ENCODE measurements around the gene RPP30. TPM values are rescaled to one million over a fixed set of nuclear protein-coding genes. Genes with fewer than 3 reads are reported as not detected.

Gene RPP30
- total RNA-seq, 1 donor from 2014 or later: 85.5 TPM

GRCh38 chr10:90936276-90936659, 64.5 kb downstream of the RPP30 start:
- TF ChIP-seq CTCF (IDR thresholded peaks at IDR 0.05) (no peak), EZH2phosphoT487 (IDR thresholded peaks at IDR 0.05) (no peak), EZH2 (IDR thresholded peaks at IDR 0.05) (no peak)
- no peak overlapping the region for H3K4me3 ChIP-seq
- no peaks in the 10 kb centered on the region for H3K27me3 ChIP-seq
- no peaks in the 10 kb centered on the region for H3K79me2 ChIP-seq (ENCODE audit: low read depth)
- no peak overlapping the region for H3K27ac Mint-ChIP-seq
- H3K27me3 Mint-ChIP-seq (ENCODE audit: insufficient read depth, low read depth): peaks cover 2% of the 10 kb centered on the region
- no peak overlapping the region for H3K4me2 ChIP-seq
- H2AFZ ChIP-seq (replicated peaks): no peak overlapping the region
- H4K20me1 ChIP-seq (ENCODE audit: low read depth): no peaks in the 10 kb centered on the region
- H3K4me1 ChIP-seq: peaks cover 9% of the 10 kb centered on the region
- H3K27ac ChIP-seq: no peak overlapping the region
- H3K4me1 Mint-ChIP-seq: peaks cover 21% of the 10 kb centered on the region
- no peak for DNase-seq (ENCODE audit: low spot score)
- no peaks in the 10 kb centered on the region for H3K36me3 Mint-ChIP-seq
- no peaks in the 10 kb centered on the region for H3K9me3 Mint-ChIP-seq
- no peaks in the 10 kb centered on the region for H3K9me3 ChIP-seq (ENCODE audit: low read depth)
- H3K4me3 Mint-ChIP-seq: no peak overlapping the region
- H3K36me3 ChIP-seq: no peaks in the 10 kb centered on the region
- no peak overlapping the region for H3K9ac ChIP-seq
- peaks cover 5% of the 10 kb centered on the region for H3F3A ChIP-seq (ENCODE audit: low read depth)

GRCh38 chr10:90937645-90938258, 66.0 kb downstream of the RPP30 start:
- no peaks in the 10 kb centered on the region for H3K36me3 ChIP-seq
- Mint-ChIP-seq H3K36me3 (no peaks in the 10 kb centered on the region), H3K27ac (no peak overlapping the region), H3K27me3 (ENCODE audit: insufficient read depth, low read depth) (peaks cover 2% of the 10 kb centered on the region), H3K9me3 (no peaks in the 10 kb centered on the region), H3K4me3 (no peak overlapping the region), H3K4me1 (peaks cover 16% of the 10 kb centered on the region)
- TF ChIP-seq EZH2 (IDR thresholded peaks at IDR 0.05) (no peak), CTCF (IDR thresholded peaks at IDR 0.05) (no peak), EZH2phosphoT487 (IDR thresholded peaks at IDR 0.05) (no peak)
- no peak overlapping the region for H3K4me3 ChIP-seq
- H3K27me3 ChIP-seq: no peaks in the 10 kb centered on the region
- no peaks in the 10 kb centered on the region for H3F3A ChIP-seq (ENCODE audit: low read depth)
- no peaks in the 10 kb centered on the region for H3K79me2 ChIP-seq (ENCODE audit: low read depth)
- H3K27ac ChIP-seq: no peak overlapping the region
- no peak overlapping the region for H3K4me2 ChIP-seq
- H4K20me1 ChIP-seq (ENCODE audit: low read depth): no peaks in the 10 kb centered on the region
- no peak overlapping the region for H3K9ac ChIP-seq
- DNase-seq (ENCODE audit: low spot score): no peak
- H3K9me3 ChIP-seq (ENCODE audit: low read depth): no peaks in the 10 kb centered on the region
- H3K4me1 ChIP-seq: peaks cover 5% of the 10 kb centered on the region
- no peak overlapping the region for H2AFZ ChIP-seq (replicated peaks)

GRCh38 chr10:90939116-90939515, 67.3 kb downstream of the RPP30 start:
- Histone ChIP-seq H3K9ac (no peak overlapping the region), H3K4me1 (peaks cover 5% of the 10 kb centered on the region), H4K20me1 (ENCODE audit: low read depth) (no peaks in the 10 kb centered on the region), H3K9me3 (ENCODE audit: low read depth) (no peaks in the 10 kb centered on the region), H3F3A (ENCODE audit: low read depth) (no peaks in the 10 kb centered on the region), H3K36me3 (no peaks in the 10 kb centered on the region), H3K4me2 (no peak overlapping the region), H3K27ac (no peak overlapping the region), H3K27me3 (no peaks in the 10 kb centered on the region), H3K79me2 (ENCODE audit: low read depth) (no peaks in the 10 kb centered on the region), H3K4me3 (no peak overlapping the region), H2AFZ (replicated peaks) (no peak overlapping the region)
- Mint-ChIP-seq H3K27me3 (ENCODE audit: insufficient read depth, low read depth) (peaks cover 2% of the 10 kb centered on the region), H3K4me1 (peaks cover 16% of the 10 kb centered on the region), H3K27ac (no peak overlapping the region), H3K4me3 (no peak overlapping the region), H3K9me3 (no peaks in the 10 kb centered on the region), H3K36me3 (no peaks in the 10 kb centered on the region)
- no peak for TF ChIP-seq EZH2phosphoT487 (IDR thresholded peaks at IDR 0.05)
- no peak for TF ChIP-seq EZH2 (IDR thresholded peaks at IDR 0.05)
- TF ChIP-seq CTCF (IDR thresholded peaks at IDR 0.05): no peak
- no peak for DNase-seq (ENCODE audit: low spot score)
